CD4-positive, alpha-beta T cell treated with Interleukin-4 for 1 hour (primary cell): Measurements from ENCODE around the gene RALGPS1.
A peak's percentile ranks its signal among the peaks of the same experiment; 100 is the strongest.

Experiments
- DNase-seq, 2 donors: peaks; one replicate each; pipeline ENCODE4 v3.0.0-alpha.2; 2020 to 2022

Gene RALGPS1

DNA sequence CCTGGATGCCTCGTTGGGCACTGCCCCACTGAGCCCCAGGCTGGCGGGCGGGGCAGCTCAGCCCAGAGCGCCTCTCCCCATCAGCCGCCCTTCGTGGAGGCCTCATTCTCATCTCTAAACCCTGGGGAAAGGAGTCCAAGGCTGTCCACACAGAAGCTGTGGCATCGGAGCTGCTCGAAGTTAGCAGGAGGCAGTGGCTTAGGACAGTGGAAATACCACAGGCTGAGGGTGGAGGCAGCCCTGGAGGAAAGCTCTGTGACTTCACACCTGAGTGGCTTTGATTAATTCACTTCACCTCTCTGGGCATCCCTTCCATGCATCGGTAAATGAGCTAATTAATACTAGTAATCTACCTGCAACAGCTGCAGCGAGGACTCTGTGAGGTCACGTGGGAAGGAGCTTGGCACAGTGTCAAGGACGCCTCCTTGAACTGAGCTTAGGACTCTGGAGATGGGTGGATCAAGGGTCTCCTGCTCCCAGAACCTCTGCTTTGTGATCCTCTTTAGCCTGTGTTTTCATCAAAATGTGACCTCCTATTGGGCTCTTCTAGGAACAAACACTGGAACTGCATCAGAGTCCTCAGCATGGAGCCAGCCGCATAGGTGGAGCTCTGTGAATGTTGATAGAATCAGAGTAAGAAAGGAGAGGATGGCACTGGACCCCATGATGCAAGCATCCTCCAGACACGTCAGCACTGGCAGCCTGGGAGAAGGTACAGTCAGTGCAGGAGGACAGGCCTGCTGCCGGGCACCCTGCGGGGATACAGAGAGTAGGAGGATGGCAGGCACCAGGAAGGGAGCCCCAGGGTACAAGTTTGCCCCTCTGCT is 208.7 kb downstream of the RALGPS1 start:
- no peak for DNase-seq

DNA sequence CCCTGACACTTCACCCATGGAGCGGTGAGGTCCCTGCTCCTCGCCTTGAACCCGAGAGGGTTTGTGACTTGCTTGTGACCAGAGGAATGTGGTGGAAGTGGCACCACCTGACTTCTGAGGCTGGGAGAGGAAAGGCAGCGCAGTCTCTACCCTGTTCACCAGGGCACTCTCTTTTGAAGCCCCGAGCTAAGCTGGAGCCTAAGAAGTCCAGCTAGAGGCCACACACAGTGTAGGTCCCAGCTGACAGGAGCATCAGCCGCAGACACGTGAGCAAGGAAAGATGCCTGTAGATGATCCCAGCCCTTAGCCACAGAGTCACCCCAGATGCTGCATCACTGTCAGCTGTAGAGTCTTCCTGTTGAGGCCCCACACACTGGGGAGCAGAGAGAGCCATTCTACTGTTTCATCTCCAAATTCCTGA is 209.5 kb downstream of the RALGPS1 start:
- DNase-seq = no peak

DNA sequence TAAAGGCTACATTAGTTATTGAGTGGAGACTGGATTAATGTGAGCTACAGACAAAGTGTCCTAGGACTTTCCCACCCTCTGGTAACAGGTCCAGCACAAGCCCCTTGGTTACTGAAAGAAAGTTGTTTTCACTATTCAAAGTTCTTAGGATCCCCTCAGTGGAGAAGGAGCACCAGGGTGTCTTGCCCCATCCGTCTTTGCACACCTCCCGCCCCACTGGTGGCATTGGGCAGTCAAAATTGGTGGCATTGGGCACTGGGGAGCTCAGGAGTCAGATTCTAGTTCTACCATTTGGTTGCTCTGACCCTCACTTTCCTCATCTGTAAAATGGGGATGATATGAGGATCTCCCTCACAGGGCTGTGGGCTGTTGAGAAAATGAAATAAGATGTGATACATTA is 210.2 kb downstream of the RALGPS1 start:
- no peak for DNase-seq

DNA sequence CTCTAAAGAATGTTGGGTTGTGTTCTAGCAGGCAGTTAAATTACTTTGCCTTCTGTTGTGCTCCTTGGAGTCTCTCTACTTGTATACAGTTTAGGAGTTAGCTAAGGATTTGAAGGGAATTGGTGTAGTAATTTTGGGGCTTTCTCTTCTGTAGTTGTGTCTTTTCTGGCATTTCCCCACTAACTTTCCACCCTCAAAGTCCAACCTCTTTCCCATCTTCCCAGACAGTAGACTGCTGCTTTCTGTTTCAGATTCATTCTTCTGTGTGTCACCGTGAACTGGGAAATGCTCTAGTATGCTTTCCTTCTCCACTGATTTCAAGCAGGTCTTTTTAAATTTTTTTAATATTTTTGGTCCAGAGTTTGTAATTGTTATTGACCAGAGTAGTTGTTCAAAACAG is 212.4 kb downstream of the RALGPS1 start:
- DNase-seq = no peak

DNA sequence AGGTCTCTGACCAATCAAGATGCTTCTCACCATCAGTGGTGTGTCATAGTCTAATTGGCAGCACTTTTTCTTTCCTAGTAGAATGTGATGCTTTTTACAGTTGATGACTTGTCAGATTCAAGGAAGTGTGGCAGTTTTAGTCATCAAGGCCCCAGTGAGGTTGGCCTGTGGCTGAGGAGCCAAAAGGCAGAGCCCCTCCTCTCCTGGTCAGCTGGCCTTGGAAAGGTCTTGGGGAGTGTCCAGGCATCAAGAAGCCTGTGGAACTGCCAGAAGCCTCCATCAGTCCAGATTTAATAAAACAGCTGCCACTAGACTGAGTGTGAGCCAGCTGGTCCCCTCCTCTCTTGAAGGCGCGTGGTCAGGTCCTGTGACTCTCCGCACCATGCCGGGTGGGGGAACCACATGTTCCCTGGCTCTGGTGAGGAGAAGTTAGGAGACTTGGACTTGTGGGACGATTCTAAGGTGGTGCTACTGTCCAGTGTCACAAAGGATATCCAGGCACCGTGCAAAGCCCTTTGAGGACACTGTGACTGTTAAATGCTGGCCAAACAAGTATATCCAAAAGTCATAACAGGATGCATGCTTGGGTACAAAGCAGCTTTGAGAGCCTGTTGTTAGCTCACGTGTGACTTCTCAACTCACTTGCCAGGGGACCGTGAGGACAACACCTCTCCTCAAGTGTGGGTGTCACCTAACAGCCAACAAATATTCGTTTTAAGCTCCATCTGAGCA is 213.9 kb downstream of the RALGPS1 start:
- DNase-seq = no peak

DNA sequence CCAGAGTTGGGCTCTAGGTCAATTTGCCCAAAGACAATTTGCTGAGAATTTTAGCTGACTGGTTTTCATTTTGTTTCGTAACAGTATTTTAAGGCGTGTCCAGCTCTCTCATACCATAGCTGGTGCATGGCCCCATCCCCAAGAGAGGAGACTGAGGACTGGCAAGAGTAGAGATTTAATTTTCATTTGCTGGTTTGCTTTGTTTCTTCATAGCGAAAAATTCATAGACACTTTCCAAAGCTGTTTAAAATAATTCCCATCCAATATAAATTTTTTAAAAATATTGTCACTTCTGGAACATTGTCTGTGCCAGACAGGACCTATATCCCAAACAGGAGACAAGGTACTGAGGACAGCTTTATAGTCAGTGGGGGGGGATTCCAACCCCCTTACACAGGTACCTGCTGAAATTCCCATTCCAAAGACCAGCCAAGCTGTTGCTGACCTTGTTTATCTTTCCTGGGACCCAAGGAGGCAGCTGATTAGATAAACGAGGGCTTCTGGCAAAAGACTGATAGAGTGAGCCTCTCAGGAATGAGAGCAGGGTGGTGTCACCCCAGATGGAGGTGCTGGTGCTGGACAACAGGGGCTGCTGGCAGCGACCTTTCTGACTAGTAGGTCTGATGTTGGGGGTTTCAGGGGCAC is 214.6 kb downstream of the RALGPS1 start:
- DNase-seq = no peak

DNA sequence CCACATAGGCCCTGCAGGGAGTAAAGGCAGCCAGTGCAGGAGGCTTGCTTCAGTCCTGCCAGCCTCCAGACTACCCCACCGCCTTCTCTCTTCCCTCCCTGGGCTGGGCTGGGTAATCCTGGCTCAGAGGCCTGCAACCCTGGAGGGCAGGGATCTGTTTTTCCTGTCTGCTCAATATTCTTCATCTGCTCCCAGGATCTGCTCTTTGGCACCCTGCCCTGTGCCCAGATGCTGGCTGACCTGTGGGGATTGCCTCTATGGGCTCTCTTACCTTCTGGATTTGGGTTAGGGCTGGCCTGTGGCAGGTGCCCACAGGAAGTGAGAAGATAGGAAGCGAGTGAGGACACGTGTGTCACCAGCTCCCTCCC is 215.1 kb downstream of the RALGPS1 start:
- no peak for DNase-seq

DNA sequence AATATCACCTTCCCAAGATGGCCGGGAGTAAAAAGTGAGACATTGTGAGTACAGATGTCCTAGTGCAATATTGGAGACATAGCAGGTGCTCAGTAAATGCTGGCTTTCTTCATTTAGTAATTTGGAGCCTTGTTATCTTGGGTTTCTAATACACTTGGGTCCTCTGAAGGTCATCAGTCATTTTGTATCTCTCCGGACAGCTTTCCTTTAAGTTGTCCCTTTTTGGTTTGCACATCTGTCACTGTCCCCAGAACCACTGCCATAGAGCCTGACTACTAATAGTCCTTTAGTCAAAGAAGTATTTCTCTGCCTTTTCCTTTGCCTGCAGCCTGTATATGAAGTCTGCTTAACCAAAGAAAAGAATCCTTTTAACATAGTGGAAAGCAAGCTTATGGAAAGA is 215.7 kb downstream of the RALGPS1 start:
- no peak for DNase-seq

DNA sequence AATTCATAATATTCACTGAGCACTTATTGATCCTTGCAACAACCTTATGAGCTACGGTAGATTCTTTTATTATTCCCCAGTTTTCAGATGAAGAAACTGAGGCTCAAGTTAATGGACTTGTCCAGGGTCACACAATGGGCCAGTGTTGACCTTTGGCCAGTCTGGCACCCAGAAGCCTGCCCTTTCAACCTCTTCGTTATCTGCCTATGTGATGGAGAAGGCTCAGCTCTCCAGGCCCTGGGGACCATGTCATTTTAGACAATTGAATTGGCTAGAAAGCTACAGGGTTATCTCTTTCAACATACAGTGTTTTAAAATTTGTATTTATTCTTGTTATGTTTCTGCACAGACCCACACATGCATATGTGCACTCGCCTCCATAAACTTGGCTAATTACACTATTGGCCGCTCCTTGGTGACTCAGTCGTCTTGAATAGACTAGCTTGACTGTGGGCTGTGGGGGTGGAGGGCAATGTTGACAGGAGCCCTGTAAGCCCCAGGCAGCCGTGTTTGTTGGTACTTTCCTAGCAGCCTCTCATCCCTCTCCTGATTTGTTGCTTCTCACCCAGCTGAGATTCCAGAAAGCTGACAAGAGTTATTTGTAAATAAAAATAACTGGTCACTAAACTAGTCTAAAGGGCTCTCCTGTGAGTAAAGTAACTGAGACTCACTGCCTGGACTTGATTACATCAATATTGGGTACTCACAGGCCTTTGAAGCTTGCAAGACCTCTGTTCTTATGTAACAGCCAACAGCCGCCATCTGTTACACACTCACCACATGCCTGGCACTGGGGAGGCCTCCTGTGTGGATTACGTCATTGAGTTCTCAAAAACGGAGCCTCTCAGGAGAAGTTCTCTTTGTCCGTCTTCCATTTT is 216.3 kb downstream of the RALGPS1 start:
- peak in 1 of 2 donors; percentile 31 for DNase-seq

DNA sequence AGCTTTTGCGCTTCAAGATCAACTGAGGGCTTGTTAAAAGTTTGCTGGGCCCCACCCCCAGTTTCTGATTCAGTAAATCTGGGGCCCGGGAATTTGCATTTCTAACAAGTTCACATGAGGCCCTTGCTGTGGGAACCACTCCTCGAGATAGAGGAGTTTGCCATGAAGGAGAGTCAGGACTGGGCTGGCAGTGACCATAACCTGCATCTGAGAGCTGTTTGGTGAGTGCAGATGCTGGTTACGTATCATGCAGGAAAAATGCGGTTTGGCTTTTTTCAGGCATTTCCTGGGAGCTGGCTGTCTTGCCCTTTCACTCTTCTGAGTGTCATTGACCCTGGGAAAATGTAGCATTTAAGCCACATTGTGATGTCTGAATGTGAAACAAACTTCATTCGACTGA is 217.3 kb downstream of the RALGPS1 start:
- no peak for DNase-seq

DNA sequence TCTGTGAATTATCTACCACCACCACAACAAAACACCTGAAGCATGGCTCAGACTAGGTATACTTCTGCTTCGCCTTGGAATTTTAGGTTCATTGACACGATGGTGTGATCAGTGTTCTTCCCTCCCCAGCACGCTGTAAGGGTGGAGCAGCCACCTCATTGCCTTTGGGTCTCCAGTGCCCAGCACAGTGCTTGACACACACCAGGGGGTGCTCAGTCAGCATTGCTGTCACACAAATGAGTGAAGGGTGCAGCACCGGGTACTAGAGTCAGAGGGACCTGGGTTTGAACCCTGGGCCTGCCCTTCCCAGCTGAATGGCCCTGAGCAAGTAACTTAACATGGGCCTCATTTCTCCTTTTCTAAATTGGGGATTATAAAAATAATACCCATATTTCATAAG is 217.8 kb downstream of the RALGPS1 start:
- peak in 1 of 2 donors; percentile 4 for DNase-seq

DNA sequence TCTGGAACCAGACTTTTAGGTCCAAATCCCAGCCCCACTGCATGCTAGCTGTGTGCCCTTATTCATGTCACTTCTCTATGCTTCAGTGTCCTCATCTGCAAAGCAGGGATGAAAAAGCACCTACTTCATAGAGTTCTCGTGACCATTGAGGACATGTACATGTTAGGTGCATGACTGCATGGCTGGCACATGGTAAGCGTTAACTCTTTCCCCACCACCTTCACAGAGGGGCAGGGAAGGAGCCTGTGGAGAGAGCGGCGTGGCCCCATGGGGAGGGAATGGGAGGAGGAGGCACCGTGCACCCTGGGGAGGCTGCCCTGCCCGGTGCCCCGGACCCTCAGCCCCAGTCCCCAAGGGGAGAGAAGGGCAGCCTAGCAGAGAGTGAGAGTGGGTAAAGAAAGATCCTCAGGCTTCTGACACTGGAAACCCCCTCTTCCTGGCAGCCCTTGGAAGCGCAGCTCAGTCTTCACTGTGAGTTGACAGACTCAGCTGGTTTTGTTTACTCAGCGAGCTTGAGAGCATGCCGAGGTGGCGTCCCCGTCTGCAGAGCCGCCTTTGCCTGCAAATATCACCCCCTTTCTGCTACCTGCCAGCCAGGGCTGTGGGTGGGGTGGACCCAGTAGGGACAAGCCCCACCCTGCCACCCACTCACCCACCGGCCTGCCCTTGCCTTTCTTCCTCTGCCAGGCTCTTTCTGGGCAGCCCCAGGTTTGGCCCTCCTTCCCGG is 218.5 kb downstream of the RALGPS1 start:
- peak in 1 of 2 donors; percentile 4 for DNase-seq

DNA sequence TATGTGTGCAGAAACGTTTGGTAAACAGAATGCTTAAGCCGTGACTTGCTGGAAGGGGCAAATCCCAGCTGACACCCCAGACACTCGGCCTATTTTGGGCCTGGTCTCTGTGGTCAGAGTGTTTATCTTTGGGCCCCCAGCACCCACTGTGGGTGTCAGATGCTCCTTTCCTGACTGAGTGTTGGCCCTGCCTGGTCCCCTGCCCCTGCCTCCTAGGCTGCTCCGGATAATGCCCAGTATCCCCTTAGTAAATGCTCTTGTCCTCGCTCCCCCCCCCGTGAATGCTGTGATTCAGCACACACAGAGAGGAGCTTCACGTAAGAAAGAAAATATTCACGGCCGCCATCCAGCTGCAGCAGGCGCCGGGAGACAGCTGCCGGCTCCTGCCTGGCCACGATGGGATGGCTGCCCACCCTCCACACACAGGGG is 219.2 kb downstream of the RALGPS1 start:
- peak in 1 of 2 donors; percentile 4 for DNase-seq

DNA sequence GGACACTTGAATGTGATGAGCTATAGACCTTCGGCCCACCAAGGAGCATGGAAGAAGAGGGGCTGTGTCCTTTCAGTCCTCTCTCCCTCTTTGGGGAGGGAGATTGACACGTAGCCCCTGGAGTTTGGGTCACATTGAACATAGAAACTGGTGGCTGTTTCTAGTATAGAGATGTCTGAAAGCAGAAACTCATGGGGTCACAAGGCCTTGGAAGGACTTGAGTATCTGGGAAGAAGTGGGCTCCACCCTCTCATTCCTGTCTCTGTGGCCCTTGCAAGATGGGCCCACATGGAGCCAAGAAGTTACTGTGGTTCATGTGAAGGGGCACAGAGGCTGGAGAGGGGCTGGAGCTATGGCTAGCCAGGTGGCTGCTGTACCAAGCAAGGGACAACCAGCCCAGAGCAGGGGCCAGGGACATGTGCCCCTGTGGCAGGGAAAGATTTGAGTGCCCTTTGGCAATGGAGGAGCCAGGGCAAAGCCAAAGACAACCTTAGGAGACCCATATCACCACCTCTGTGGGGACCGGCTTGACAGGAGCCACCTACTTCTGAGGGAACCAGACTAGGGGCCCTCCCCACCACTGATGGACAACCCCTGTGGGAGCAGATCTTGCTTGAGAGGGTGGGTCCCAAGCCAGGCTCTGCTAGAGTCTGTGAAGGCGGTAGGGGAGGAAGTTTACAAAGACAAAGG is 220.6 kb downstream of the RALGPS1 start:
- no peak for DNase-seq

DNA sequence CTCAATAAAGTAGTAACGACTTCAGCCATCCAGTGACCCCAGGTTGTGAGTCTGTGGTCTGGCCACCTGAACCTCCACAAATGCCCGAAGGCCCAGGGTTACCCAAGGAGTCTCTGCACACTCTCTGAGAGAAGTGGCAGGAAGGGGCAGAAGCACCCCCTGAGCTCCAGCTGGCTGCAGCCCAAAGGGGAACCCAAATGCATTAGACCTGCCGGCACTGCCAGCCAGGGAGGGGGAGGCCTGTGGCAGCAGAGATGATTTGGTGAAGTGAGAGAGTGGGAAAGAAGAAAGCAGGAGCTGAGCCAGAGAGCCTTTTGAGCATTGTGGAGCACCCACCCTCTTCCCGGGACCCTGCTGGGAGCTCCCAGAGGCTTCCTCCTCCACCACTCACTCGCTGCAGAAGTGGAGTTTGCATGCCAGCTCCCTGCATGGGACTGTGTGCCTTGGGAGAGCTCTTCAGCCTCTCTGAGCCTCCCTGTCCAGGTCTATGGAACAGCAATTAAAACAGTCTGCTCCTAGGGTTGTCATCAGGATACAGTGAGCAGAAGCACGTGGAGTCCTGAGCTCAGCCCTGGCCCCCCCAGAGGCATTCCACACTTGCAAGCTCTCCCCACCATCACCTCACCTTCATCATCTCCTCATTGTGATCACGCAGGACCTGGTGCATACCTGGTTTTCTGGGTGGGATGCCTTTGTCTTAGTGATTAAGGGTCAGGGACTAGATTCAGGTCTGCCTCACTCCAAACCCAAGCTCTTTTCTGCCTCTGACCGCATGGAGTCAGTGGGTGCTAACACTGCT is 221.7 kb downstream of the RALGPS1 start:
- no peak for DNase-seq

DNA sequence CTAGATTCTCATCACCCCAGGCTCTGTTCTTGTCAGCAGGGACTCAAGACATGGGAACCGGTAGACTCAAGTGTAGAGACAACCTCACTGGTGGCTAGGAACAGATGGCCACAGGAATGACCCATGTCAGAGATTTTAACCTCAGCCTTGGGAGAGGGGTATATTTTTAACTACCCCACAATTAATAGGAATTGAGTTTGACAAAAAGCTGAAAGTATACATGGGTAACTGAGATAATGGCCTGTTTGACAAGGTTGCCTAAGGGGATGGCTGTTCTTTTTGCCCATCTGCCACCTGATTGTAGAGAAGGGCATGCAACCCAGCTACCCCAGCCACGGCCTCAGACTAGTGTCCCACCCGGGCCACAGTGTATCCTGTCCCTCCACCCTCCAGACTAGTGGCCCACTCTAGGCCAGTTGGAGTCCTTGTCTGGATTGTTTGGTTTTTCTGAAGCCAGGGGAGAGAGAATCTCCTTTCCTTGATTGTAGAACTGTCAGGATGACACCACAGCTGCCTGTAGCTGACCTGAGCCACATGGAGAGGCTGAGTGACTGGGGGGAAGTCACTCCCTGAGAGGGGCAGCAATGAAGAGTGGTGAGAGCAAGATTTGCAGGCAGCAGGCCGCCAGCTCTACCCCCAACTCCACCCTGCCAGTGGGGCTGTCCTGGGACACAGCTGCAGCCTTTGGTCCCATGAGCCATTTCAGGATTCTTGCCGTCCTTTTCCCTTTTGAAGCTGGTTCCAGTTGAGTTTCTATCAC is 222.5 kb downstream of the RALGPS1 start:
- DNase-seq = no peak

DNA sequence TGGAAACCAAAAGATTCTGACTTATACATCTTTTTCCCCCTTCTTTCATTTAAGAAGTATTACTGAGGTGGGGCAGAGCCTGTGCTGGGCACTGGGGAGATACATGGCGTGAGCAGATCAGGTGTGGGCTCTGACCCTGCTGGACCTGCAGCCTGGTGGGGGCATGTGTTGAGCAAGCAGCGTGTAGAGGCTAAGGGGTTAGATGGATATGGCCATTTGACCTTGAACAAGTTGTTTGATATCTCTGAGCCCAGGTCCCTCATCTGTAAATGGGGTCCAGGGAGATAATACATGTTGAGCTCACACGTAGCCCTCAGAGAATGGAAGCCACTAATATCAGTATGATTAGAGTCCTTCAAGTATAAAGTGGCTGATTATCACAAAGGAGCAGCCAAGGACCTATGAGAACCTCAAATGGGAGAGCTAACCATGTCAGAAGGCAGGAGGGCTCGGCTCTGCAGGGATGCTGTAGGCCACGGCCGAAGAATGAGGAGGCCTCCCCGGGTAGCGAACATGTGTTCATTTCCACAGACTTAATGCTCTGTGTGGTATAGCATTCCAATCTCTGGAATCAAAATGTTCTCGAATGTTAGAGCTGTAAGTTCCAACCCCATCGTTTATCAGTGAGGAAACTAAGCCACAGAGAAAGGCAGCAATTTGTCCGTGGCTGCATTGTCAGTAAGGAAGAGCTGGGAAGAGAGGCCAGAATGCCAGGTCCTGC is 223.2 kb downstream of the RALGPS1 start:
- DNase-seq = peak in 1 of 2 donors; percentile 4

DNA sequence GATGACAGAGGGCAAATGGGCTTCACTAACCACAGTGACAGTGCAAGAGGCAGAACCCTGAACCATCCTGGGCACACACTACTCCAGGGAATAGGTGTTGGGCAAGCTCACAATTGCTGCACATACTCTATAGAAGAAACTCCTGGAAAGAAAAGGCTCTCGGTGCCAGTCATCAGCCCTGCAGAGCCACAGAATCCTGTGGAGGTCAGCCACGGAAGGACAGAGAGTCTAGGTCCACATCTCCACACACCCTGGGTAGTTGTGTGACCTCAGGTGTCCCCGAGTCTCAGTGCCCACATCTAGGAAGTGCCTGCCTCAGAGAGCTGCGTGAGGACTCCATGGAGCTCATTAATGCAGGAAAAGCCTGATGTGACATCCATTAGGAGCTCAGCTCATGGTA is 223.9 kb downstream of the RALGPS1 start:
- no peak for DNase-seq
